H1 (cell line): ENCODE data around the gene KRT81.

ENCODE experiments used
- ATF2 ChIP-seq: IDR thresholded peaks from 2 replicates; pipeline ENCODE4 v1.6.1; 2012; ENCODE audit warnings: low read length, inconsistent platforms
- CTCF ChIP-seq, 3 experiments: IDR thresholded peaks; 1 replicate in 2 of 3; 2 replicates in 1 of 3; pipeline versions ENCODE4 v1.5.1 to v1.6.1; 2011; ENCODE audit warnings: low read length in 3 of 3, mild to moderate bottlenecking in 3 of 3, inconsistent platforms in 2 of 3, low read depth in 1 of 3, moderate library complexity in 1 of 3; ENCODE audit not compliant: insufficient read depth in 1 of 3; ENCODE audit errors: control extremely low read depth in 1 of 3
- POLR2A ChIP-seq, 2 experiments: IDR thresholded peaks; 1 replicate in 1 of 2; 2 replicates in 1 of 2; pipeline ENCODE4 v1.6.1; 2011; ENCODE audit warnings: low read depth in 2 of 2, low read length in 2 of 2, mild to moderate bottlenecking in 2 of 2; ENCODE audit errors: control extremely low read depth in 1 of 2
- RAD21 ChIP-seq, 2 experiments: IDR thresholded peaks in 1 of 2; conservative IDR thresholded peaks in 1 of 2; 2 replicates each; pipeline ENCODE4 v1.6.1; 2011; ENCODE audit warnings: low read depth in 2 of 2, low read length in 2 of 2, improper control_type of control experiment in 1 of 2, inconsistent platforms in 1 of 2, mild to moderate bottlenecking in 1 of 2, moderate library complexity in 1 of 2
- RNF2 ChIP-seq: fragments of 200-900, 300-1000 bp; sonication (generic); IDR thresholded peaks from 2 replicates; pipeline ENCODE4 v1.7.1; 2016; ENCODE audit warnings: borderline replicate concordance, low read depth, mild to moderate bottlenecking, antibody characterized with exemption, low read length; ENCODE audit not compliant: poor library complexity, severe bottlenecking; ENCODE audit errors: missing control alignments
- ZNF274 ChIP-seq: IDR thresholded peaks from 2 replicates; pipeline ENCODE4 v1.7.0; 2012; ENCODE audit warnings: low read length, borderline replicate concordance; ENCODE audit errors: extremely low read depth

GRCh38 chr12:52254180-52254964 lies 37.0 kb downstream of the KRT81 start:
- no peak for TF ChIP-seq ATF2
- no peak for TF ChIP-seq RNF2
- no peak for TF ChIP-seq RAD21 (IDR thresholded peaks at IDR 0.05 in 1 of 2, conservative IDR thresholded peaks at IDR 0.05 in 1 of 2; ENCODE audit: low read depth in 2 of 2, low read length in 2 of 2)
- TF ChIP-seq CTCF (IDR thresholded peaks at IDR 0.05; ENCODE audit: control extremely low read depth in 1 of 3, insufficient read depth in 1 of 3, low read depth in 1 of 3, low read length in 3 of 3): no peak
- no peak for TF ChIP-seq POLR2A (IDR thresholded peaks at IDR 0.05; ENCODE audit: control extremely low read depth in 1 of 2, low read depth in 2 of 2, low read length in 2 of 2)
- TF ChIP-seq ZNF274: no peak
